Measurements from ENCODE around the gene CFAP61. TPM values are rescaled to one million over a fixed set of nuclear protein-coding genes. Genes with fewer than 3 reads are reported as not detected.

CFAP61 gene
- total RNA-seq, 2 experiments from 2014 or later: not detected

DNA sequence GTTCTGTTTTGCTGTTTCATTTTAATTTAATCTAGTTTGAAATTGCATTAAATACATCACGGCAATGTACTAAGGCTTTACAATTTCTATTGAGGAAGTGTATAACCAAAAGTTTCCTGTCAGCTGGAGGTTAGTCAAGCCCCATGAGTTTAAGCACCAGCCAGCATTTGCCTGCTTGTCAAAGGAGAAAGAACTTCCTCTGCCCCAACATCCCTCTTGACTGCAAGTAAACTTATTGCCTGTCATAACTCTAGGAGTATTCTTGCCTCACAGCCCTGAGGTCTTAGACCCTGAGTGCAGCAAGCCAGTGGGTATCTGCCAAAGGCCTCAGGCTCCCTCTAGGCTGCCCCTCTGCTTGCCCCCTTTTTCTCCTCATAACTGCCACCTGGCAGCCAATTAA lies 208.8 kb downstream of the CFAP61 start:
- H3K36me3 Mint-ChIP-seq (ENCODE audit: low read depth): no peaks in the 10 kb centered on the region
- TF ChIP-seq CTCF (IDR thresholded peaks at IDR 0.05): no peak
- no peaks in the 10 kb centered on the region for H3K9me3 Mint-ChIP-seq
- ChIA-PET CTCF (interaction anchor here (1.6 kb wide), 1 partner anchor 24 kb away, joined by 3 read pairs; no protein-coding TSS in a partner anchor), POLR2A (no interaction called here)
- no peak for DNase-seq
- H3K4me1 Mint-ChIP-seq (ENCODE audit: low read depth): no peaks in the 10 kb centered on the region
- H3K4me3 Mint-ChIP-seq: no peak overlapping the region
- ATAC-seq: no peak
- intact Hi-C loops (cut with micrococcal nuclease): no loop called here
- peaks cover 1% of the 10 kb centered on the region for H3K27me3 Mint-ChIP-seq
- no peak overlapping the region for H3K27ac Mint-ChIP-seq

DNA sequence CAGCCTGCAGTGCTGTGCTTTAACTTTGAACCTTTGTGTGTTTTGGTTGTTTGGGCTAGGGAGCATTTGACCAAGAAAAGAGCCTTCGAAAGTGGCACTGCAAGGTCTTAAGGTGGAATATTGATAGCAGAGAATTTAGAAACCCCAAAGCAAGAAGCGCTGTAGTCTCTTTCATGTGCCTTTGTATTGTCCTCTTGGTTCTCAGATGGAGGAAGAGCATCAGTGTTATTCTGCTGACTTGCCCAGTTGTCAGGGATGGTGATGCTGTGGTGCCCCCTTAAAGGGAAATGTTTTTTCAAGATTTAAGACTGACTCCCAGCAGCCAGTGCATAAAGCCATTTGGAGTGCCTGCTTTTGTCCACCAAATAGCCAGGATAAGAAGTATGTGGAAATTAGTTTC lies 212.9 kb downstream of the CFAP61 start:
- Mint-ChIP-seq H3K27ac (no peak overlapping the region), H3K4me3 (no peak overlapping the region), H3K36me3 (ENCODE audit: low read depth) (no peaks in the 10 kb centered on the region), H3K4me1 (ENCODE audit: low read depth) (no peaks in the 10 kb centered on the region), H3K9me3 (no peaks in the 10 kb centered on the region), H3K27me3 (peaks cover 3% of the 10 kb centered on the region)
- ATAC-seq: no peak
- no peak for DNase-seq
- intact Hi-C loops (cut with micrococcal nuclease): no loop called here
- no peak for TF ChIP-seq CTCF (IDR thresholded peaks at IDR 0.05)
- CTCF ChIA-PET: no interaction called here
- POLR2A ChIA-PET: no interaction called here

- ATAC-seq: no peak
Observed at GRCh38 chr20:20266552-20266951, 214.2 kb downstream of the CFAP61 start.

DNA sequence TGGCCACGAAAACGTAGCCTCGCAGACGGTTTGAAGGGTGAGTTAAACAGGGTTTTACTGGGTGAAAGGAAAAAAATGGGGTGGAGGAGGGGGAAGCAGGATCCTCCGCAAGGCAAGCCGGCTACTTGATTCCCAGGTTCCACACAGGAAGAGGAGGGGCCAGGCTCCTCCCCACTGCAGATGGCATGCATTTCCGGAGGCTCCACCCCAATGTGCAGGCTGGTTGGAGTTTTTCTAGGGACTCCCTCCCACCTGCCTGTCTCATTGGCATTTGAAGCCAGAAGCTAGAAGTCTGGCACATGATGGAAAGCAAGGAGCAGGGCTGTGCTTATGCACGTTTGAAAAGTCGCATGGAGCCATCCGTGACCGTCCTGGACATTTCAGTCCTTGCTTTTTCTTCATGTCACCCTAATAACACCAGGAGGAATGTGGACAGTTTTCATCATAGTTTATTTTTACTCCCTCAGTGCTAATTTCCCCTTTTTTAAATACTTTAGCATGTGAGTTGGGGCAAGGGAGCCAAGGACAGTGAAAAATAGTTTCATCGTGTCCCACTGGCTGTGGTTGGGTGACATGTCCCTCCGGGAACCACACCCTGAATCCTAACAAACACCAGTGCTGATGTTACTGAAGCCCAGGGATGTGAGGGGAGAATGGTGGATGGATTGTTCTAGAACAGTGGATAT lies 215.5 kb downstream of the CFAP61 start:
- Mint-ChIP-seq H3K27ac (no peak overlapping the region), H3K9me3 (no peaks in the 10 kb centered on the region), H3K4me3 (no peak overlapping the region), H3K4me1 (ENCODE audit: low read depth) (no peaks in the 10 kb centered on the region), H3K36me3 (ENCODE audit: low read depth) (no peaks in the 10 kb centered on the region), H3K27me3 (peaks cover 8% of the 10 kb centered on the region)
- no peak for DNase-seq
- no peak for ATAC-seq
- ChIA-PET POLR2A (interaction anchor here (0.5 to 1.0 kb wide), 2 partner anchors 11 to 149 kb away, joined by 3 read pairs; no protein-coding TSS in a partner anchor), CTCF (interaction anchor here (1.4 kb wide), 1 partner anchor 30 kb away, joined by 3 read pairs; no protein-coding TSS in a partner anchor)
- TF ChIP-seq CTCF (IDR thresholded peaks at IDR 0.05): no peak
- intact Hi-C loops (cut with micrococcal nuclease): no loop called here

More at GRCh38 chr20:20266552-20266951, 214.2 kb downstream of the CFAP61 start:
- Mint-ChIP-seq H3K4me3 (no peak overlapping the region), H3K27ac (no peak overlapping the region), H3K9me3 (no peaks in the 10 kb centered on the region), H3K27me3 (peaks cover 2% of the 10 kb centered on the region), H3K4me1 (ENCODE audit: low read depth) (no peaks in the 10 kb centered on the region), H3K36me3 (ENCODE audit: low read depth) (no peaks in the 10 kb centered on the region)
- intact Hi-C loops (cut with micrococcal nuclease): no loop called here
- POLR2A ChIA-PET: interaction anchor here (1.0 kb wide), 1 partner anchor 11 kb away, joined by 3 read pairs; no protein-coding TSS in a partner anchor
- no peak for TF ChIP-seq CTCF (IDR thresholded peaks at IDR 0.05)
- CTCF ChIA-PET: interaction anchor here (1.2 to 1.4 kb wide), 2 partner anchors 15 to 29 kb away, joined by 3 read pairs; no protein-coding TSS in a partner anchor
- no peak for DNase-seq

- Mint-ChIP-seq H3K9me3 (no peaks in the 10 kb centered on the region), H3K4me3 (no peak overlapping the region), H3K27me3 (peaks cover 8% of the 10 kb centered on the region), H3K27ac (no peak overlapping the region), H3K36me3 (ENCODE audit: low read depth) (no peaks in the 10 kb centered on the region), H3K4me1 (ENCODE audit: low read depth) (no peaks in the 10 kb centered on the region)
- TF ChIP-seq CTCF (IDR thresholded peaks at IDR 0.05): no peak
- ATAC-seq (no peak), DNase-seq (no peak)
- POLR2A ChIA-PET: no interaction called here
- intact Hi-C loops (cut with micrococcal nuclease): no loop called here
- CTCF ChIA-PET: no interaction called here
Observed at GRCh38 chr20:20271271-20271670, 218.9 kb downstream of the CFAP61 start.

Measured in activated CD8-positive, alpha-beta T cell treated with anti-CD3 and anti-CD28 coated beads for 36 hours (primary cell).